Small intestine (tissue), 7 donors: ENCODE data around the gene BAZ1B. TPM values are rescaled to one million over a fixed set of nuclear protein-coding genes. Genes with fewer than 3 reads are reported as not detected.
"Not testable (repeated sequence)": the region's sequence is repeated elsewhere in the genome, so short reads cannot be mapped to it uniquely, and the experiment has no call there.

Experiments
- DNase-seq, 2 donors: peaks; one replicate each; pipeline versions ENCODE4 v3.0.0 to v3.0.0-alpha.2; 2013
- FAIRE-seq: peaks from 2 replicates; lab custom pipeline; 2012; peaks lifted over from hg19 to GRCh38; lab: Jason Lieb, UNC
- H3K27ac ChIP-seq, 3 donors: one replicate each; pipeline ENCODE4 v1.5.1; 2013; ENCODE audit warnings: low read length in 2 of 3, mild to moderate bottlenecking in 2 of 3, control low read depth in 1 of 3, inconsistent platforms in 1 of 3, low read depth in 1 of 3, moderate library complexity in 1 of 3
- H3K27me3 ChIP-seq, 3 donors: one replicate each; pipeline ENCODE4 v1.6.1; 2013; ENCODE audit warnings: low read length in 3 of 3, inconsistent platforms in 1 of 3; ENCODE audit not compliant: control insufficient read depth in 3 of 3, insufficient read depth in 3 of 3
- H3K36me3 ChIP-seq, 3 donors: one replicate each; pipeline ENCODE4 v1.6.1; 2013; ENCODE audit warnings: low read length in 3 of 3, inconsistent platforms in 1 of 3, low read depth in 1 of 3, mild to moderate bottlenecking in 1 of 3, moderate library complexity in 1 of 3; ENCODE audit not compliant: control insufficient read depth in 3 of 3, insufficient read depth in 2 of 3
- H3K4me1 ChIP-seq, 3 donors: one replicate each; pipeline ENCODE4 v1.6.1; 2013; ENCODE audit warnings: low read length in 2 of 3, inconsistent platforms in 1 of 3, low read depth in 1 of 3, mild to moderate bottlenecking in 1 of 3, moderate library complexity in 1 of 3; ENCODE audit not compliant: control insufficient read depth in 3 of 3, insufficient read depth in 2 of 3
- H3K4me3 ChIP-seq, 3 donors: one replicate each; pipeline ENCODE4 v1.5.1; 2013; ENCODE audit warnings: low read length in 3 of 3, control low read depth in 1 of 3, inconsistent platforms in 1 of 3, low read depth in 1 of 3, mild to moderate bottlenecking in 1 of 3, moderate library complexity in 1 of 3
- H3K9me3 ChIP-seq, 2 donors: one replicate each; pipeline ENCODE4 v1.6.1; 2013; ENCODE audit warnings: low read depth in 1 of 2, low read length in 1 of 2; ENCODE audit not compliant: control insufficient read depth in 2 of 2, insufficient read depth in 1 of 2
- WGBS, 3 donors: extraction: QIAGEN DNeasy Blood & Tissue Kit; methylation state at CpG; one replicate each; pipeline ENCODE4 v1.1.7; 2013; 5-methylcytosine and 5-hydroxymethylcytosine counted together
- polyA plus RNA-seq, 4 donors: library from polyadenylated mRNA; stranded (reverse) in 3 of 4; unstranded in 1 of 4; fragments of 200-250 nt in 3 of 4; fragments of 120-200 nt in 1 of 4; gene quantifications; one replicate each; pipeline versions ENCODE4 v1.2.1 to v1.2.3, GENCODE V29; 2013
- donor health status: healthy with polysubstance abuse.
- donor health status: control.
- donor health status: control.
- donor health status: Bipolar disorder and iron deficiency.
- donor health status: healthy.

BAZ1B gene
- polyA plus RNA-seq, 4 donors: 15.7 to 34.4 (median 23.2) TPM

DNA sequence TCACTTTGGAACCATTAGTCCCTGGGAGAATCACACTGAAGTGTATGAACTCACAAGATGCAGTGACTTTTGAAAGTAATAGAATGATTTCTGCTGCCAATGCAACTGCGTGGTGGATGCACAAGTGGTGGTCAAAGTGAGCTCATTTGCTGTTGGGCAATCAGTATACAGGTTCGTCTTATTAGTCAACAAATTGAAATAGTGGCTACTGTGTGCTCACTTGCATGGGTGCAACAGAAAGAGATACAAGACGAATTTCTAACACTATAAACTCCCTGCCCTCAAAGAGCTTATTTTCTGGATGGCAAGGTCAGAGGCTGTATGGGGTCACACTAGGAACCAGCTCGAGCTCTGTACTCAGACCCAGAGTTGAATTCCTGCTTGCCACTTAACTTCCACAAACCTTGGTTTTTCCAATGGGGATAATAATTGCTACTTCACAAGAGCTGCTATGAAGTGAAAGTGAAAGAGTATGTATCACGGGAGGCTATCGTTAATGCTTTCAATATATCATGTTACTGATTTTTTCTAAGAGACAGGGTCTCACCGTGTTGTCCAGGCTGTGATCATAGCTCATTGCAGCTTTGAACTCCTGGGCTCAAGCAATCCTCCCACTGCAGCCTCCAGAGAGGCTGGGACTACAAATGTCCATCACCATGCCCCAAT, 43.7 kb upstream of the BAZ1B start:
- Histone ChIP-seq H3K4me1 (no peaks in the 10 kb centered on the region), H3K27me3 (no peaks in the 10 kb centered on the region), H3K4me3 (peak overlapping the region in 2 of 3 donors; percentile 13 to 60), H3K27ac (peak overlapping the region in 2 of 3 donors; percentile 66 to 71), H3K9me3 (no peaks in the 10 kb centered on the region), H3K36me3 (peaks cover 9 to 22% (median 11%) of the 10 kb centered on the region in 3 donors)
- FAIRE-seq: no peak
- peak; percentile 34 to 55 for DNase-seq
- 15 to 34% (median 20%) methylated on average over 7 of the region's 7 CpGs for WGBS, 3 donors

DNA sequence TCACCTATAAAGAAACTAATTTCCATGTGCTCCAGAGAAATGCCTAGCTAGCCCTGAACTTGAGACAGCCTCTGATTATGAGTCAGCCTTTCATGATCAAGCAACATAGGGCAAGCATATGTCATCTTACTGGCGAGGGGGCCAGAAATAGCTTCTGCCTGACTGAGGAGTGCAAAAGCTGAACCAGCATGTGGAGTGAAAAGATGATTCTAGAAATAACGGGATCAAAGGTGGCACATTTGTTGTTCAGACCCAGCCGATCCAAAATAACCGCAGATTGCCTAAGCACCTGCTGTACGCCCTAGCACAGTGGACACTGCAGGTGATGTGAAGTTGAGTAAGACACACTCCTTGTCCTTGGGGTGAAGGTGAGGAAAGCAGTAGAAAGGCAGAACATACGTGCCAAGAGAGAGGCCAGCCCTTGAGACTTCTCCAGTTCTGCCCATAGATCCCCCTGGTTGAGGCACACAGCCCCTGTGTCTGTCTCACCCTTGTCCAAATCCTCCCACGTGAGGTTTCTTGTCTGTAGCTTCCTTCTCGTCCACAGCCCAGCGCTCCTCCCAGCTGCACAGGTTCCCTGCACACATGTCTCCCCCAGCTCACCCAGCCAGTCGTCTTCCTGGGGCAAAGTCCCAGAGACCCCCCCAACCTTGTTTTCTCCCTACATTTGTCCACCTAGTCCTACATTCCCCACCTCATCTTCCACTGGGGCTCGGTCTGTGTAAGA, 38.2 kb upstream of the BAZ1B start:
- Histone ChIP-seq H3K27me3 (no peaks in the 10 kb centered on the region), H3K9me3 (no peaks in the 10 kb centered on the region), H3K4me3 (no peak overlapping the region), H3K36me3 (peaks cover 0 to 6% (median 0%) of the 10 kb centered on the region in 3 donors), H3K4me1 (peaks cover 0 to 23% (median 7%) of the 10 kb centered on the region in 3 donors), H3K27ac (no peak overlapping the region)
- DNase-seq (peak; percentile 39 to 47), FAIRE-seq (no peak)
- 24 to 48% (median 33%) methylated on average over 11 of the region's 11 CpGs for WGBS, 3 donors

DNA sequence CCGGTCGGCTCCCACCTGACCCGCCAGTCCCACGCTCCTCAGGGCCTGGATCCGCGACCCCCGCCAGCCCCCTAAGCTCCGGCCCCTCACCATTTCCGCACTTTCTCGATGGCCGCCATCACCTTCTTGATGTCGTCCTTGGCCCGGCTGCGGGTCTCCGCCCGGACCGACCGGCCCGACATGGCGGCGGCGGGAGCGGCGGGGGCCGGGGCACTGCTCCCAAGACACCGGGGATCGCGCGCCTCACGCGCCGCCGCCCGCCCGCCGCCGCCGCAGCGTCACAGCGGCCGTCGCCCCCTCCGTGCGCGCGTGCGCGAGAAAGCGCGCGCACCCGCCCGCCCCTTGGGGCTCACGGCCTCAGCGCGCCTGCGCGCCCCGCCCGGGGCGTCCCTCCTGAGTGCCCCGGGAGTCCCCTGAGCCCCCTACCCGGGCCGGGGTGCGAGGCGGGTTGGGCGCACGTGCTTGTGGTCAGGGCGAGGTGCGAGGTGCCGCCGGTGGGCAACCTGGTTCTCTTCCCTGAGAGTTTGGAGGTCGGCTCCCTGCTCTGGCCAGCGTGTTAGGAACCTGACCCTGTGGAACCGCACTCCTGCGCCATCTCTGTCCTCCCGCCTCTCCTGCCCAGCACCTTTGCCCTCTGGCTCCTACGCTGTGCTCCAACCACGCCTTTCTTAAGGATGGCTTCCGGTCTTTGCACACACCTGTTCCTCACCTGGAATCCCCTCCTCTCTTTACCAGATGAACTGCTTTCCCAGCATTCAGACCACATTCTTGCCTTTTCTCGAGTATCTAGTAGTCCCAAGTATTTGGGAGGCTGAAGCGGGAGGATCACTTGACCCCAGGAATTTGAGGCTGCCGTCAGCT, 35.5 kb upstream of the BAZ1B start, which contains the start of gene BCL7B:
Gene BCL7B (minus strand): TSS at position 294 of the 861 bp plus-strand sequence. CDS start 112 bp downstream, at position 182.
- H3K4me3 ChIP-seq: peak within 1 kb of the TSS; percentile 74 to 87 (median 82)
- DNase-seq (peak; percentile 90 to 93), FAIRE-seq (no peak)
- peaks cover 0 to 25% (median 7%) of the 10 kb centered on the region in 3 donors for H3K4me1 ChIP-seq
- peaks cover 0 to 27% (median 4%) of the 10 kb centered on the region in 3 donors for H3K36me3 ChIP-seq
- WGBS, 3 donors: 3 to 4% (median 4%) methylated on average over 47 to 83 of the region's 83 CpGs
- H3K9me3 ChIP-seq: no peaks in the 10 kb centered on the region
- H3K27me3 ChIP-seq: no peaks in the 10 kb centered on the region
- H3K27ac ChIP-seq: peak within 1 kb of the TSS; percentile 98 to 100 (median 99)

DNA sequence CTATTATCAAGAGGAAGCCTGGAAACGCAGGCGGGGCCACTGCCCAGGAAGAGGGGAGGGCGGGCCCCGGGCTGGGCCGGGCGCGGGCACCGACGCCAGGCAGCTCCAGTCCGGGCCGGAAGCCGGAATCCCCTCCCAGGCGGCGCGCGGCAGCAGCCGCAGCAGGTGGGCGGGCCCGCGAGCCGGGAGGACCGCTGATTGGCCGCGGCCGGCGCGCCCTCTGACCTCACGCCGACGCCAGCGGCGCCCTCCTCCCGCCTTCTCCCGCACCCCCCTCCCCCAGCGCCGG, 35.0 kb upstream of the BAZ1B start:
- Histone ChIP-seq H3K27me3 (no peaks in the 10 kb centered on the region), H3K4me1 (peaks cover 0 to 25% (median 7%) of the 10 kb centered on the region in 3 donors), H3K27ac (peak overlapping the region; percentile 98 to 100 (median 99)), H3K9me3 (no peaks in the 10 kb centered on the region), H3K4me3 (peak overlapping the region; percentile 74 to 87 (median 82)), H3K36me3 (peaks cover under 1 to 32% (median 8%) of the 10 kb centered on the region in 3 donors)
- 0% methylated on average over 6 to 36 of the region's 36 CpGs for WGBS, 3 donors
- FAIRE-seq (no peak), DNase-seq (peak; percentile 94 to 97)

DNA sequence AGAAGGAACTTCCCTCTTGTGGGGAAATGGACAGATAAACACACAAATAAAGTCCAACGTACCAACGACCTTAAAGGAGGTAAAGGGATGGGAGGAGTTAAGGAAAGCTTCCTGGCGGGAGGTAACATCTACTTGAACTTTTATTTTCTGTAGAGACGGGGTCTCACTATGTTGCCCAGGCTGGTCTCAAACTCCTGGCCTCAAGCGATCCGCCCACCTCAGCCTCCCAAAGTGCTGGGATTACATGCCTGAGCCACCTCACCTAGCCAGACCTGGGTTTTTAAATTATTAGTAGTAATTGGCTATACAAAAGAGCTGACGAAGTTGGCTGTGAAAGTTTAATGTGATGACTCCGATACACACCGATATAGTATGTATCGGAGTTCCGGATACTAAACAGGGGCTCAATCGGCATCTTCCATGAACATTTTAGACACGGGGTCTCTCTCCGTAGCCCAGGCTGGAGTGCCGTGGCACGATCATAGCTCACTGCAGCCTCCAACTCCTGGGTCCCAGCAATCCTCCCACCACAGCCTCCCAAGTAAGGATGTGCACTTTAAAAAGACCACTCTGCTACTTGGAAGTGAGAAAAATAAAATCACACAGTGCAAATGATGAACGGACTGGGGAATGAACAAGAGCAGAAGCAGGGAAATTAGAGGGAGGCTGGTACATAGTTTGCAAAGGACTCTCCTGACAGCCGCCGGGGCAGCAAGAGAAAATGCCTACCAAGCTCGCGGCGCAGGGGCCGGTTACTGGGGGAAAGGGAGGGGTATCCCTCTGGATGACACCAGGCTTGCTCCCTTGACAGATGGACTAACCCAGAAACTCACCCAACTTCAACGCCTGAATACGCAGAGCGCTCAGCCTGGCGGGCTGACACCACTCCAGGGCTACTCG, 34.4 kb upstream of the BAZ1B start:
- DNase-seq (peak; percentile 18 to 54), FAIRE-seq (no peak)
- peak overlapping the region; percentile 17 to 100 (median 75) for H3K27ac ChIP-seq

DNA sequence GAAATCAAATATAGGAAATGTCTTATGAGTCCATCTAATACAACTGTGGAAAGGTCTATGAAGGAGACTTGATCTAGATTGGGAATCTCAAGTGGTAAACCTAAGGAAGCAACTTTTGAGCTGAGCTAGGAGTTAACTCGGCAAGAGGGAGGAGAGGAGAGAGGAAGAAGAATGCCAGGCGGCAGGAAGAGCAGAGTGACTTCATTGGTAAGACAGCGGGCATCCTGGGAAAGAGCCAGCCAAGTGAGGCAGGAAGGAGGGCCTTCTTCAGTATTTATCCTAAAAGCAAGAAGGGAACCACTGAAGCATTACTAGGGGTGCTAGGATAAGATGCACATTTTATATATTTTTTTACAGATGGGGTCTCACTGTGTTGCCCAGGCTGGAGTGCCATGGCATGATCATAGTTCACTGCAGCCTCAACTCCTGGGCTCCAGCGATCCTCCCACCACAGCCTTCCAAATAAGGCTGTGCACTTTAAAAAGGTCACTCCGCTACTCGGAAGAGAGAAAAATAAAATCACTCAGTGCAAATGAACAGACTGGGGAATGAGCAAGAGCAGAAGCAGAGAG, 33.4 kb upstream of the BAZ1B start:
- DNase-seq: no peak
- no peak for FAIRE-seq
- Histone ChIP-seq H3K36me3 (peaks cover 10 to 41% (median 11%) of the 10 kb centered on the region in 3 donors), H3K4me3 (peak overlapping the region in 1 of 3 donors; percentile 82), H3K4me1 (peaks cover 0 to 25% (median 7%) of the 10 kb centered on the region in 3 donors), H3K27ac (peak overlapping the region in 2 of 3 donors; percentile 14 to 17), H3K27me3 (no peaks in the 10 kb centered on the region), H3K9me3 (no peaks in the 10 kb centered on the region)
- 42 to 52% (median 51%) methylated on average over 6 of the region's 6 CpGs for WGBS, 3 donors

More for the DNA sequence above, 34.4 kb upstream of the BAZ1B start:
- Histone ChIP-seq H3K36me3 (peaks cover 3 to 37% (median 9%) of the 10 kb centered on the region in 3 donors), H3K9me3 (no peaks in the 10 kb centered on the region), H3K4me3 (peak overlapping the region; percentile 53 to 87 (median 82)), H3K27me3 (no peaks in the 10 kb centered on the region), H3K4me1 (peaks cover 0 to 25% (median 7%) of the 10 kb centered on the region in 3 donors)
- 5 to 18% (median 8%) methylated on average over 27 to 28 of the region's 28 CpGs for WGBS, 3 donors

DNA sequence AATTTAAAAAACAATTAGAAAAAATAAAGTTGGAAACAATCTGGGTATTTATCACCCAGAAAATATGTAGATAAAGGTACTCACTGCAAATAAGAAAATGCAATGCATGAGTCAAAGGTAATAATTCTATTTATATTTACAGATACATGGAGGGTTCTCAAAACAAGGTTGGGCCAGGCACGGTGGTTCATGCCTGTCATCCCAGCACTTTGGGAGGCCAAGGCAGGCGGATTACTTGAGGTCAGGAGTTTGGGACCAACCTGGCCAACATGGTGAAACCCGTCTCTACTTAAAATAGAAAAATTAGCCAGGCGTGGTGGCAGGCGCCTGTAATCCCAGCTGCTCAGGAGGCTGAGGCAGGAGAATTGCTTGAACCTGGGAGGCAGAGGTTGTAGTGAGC, 28.0 kb upstream of the BAZ1B start:
- DNase-seq, H3K9me3 ChIP-seq, H3K27me3 ChIP-seq, H3K4me1 ChIP-seq, H3K27ac ChIP-seq, H3K4me3 ChIP-seq, FAIRE-seq: not testable (repeated sequence)
- H3K36me3 ChIP-seq: peaks cover 10 to 67% (median 12%) of the 10 kb centered on the region in 3 donors
- WGBS, 3 donors: 86 to 90% (median 89%) methylated on average over 5 of the region's 5 CpGs
